GM19463 (cell line): Measurements from ENCODE around the gene SERHL2.
"Not testable (repeated sequence)": the region's sequence is repeated elsewhere in the genome, so short reads cannot be mapped to it uniquely, and the experiment has no call there.

Experiments
- ATAC-seq: cut with Tn5 transposase; IDR thresholded peaks from one replicate; pipeline ENCODE4 v1.9.1; 2021; ENCODE audit warnings: mild to moderate bottlenecking, moderate library complexity; ENCODE audit not compliant: unreplicated experiment

The SERHL2 gene

DNA sequence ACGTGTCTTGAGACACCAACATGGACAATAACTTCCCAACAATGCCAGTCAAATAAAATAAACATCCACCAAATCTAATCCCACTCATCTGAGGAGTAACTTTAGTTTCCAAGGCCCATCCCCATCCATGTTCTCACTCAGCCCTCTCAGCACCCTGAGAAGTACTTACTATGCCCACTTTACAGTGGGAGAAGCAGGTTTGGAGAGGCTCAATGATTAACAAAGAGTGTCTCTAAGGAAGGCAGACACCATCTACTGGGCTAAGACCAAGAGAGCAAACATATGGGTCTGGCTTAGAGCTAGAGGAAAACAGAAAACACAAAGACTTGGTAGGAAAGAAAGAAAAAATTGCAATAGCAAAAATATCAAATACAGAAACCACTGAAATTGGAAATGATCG, 49.7 kb downstream of the SERHL2 start:
- ATAC-seq, result no peak

DNA sequence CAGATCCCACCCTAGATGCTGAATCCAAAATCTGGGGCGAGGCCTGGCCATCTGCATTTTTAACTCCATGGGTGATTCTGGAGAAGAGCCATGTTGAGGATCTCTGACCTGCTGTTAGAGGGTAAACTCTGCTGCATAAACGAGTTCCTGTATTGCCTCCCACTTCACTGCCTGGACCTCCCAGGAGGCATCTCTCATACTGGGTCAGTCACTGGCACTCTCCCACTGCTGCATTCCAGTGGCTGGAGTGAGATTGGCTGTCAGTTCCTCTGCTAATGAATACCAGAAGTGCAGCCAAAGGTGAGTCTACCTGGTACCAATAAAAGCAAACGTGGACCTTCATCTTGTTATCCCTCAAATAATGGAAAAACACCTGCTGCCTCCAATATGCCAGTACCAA, 50.6 kb downstream of the SERHL2 start:
- ATAC-seq, result no peak

DNA sequence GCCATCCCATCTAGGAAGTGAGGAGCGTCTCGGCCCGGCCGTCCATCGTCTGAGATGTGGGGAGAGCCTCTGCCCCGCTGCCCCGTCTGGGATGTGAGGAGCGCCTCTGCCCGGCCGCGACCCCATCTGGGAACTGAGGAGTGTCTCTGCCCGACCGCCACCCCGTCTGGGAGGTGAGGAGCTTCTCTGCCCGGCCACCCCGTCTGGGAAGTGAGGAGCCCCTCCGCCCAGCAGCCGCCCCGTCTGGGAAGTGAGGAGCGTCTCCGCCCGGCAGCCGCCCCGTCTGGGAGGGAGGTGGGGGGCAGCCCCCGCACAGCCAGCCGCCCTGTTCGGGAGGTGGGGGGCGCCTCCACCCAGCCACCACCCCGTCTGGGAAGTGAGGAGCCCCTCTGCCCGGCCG, 53.9 kb downstream of the SERHL2 start:
- not testable (repeated sequence) for ATAC-seq

GRCh38 chr22:42608136-42608822, 54.5 kb downstream of the SERHL2 start:
- no peak for ATAC-seq

DNA sequence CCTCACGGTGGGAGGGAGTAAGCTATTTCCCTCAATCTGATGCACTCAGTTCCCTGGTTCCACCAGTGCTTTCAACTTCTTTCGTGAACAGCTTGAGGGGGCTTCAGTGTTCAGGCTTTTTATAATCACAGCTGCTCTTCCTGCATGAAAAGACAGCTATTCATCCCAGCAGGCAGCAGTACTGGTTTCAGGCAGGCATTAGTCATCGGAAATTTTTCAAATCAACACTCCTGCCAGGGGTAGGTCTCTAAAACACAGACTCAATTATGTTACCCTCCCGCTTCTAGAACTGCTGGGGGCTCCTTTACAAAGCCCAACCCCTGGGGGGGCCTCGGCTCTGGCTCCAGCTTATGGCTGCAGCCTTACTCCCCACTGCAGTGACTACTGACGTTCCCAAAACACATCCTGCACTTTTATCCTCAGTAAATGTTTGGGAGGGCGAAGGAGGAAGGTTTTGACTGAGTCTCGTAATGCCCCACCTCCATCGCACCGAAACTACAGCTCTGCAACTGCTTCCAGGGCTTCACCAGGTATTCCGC, 55.1 kb downstream of the SERHL2 start:
- ATAC-seq, result no peak

- no peak for ATAC-seq
These were observed 56.4 kb downstream of the SERHL2 start for GRCh38 chr22:42610186-42610585.

DNA sequence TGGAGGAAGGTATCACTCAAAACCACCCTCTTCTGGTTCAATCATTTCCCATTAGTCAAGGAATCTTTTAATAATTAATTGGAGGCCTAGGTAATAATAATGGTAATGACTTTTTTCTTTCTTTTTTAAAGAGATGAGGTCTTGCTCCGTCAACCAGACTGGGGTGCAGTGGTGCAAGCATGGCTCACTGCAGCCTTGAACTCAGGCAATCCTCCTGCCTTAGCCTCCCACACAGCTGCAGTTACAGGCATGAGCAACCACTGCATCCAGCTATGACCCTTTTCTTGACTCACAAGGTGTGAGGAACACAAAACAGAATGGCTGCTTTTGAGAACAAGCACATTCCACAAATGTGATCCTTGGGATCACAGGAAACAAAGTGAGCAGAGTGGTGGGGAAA, 57.3 kb downstream of the SERHL2 start:
- no peak for ATAC-seq

- ATAC-seq, result no peak
These were observed 58.6 kb downstream of the SERHL2 start for GRCh38 chr22:42612336-42612735.

- ATAC-seq, result no peak
These were observed 60.1 kb downstream of the SERHL2 start for GRCh38 chr22:42613872-42614301.

DNA sequence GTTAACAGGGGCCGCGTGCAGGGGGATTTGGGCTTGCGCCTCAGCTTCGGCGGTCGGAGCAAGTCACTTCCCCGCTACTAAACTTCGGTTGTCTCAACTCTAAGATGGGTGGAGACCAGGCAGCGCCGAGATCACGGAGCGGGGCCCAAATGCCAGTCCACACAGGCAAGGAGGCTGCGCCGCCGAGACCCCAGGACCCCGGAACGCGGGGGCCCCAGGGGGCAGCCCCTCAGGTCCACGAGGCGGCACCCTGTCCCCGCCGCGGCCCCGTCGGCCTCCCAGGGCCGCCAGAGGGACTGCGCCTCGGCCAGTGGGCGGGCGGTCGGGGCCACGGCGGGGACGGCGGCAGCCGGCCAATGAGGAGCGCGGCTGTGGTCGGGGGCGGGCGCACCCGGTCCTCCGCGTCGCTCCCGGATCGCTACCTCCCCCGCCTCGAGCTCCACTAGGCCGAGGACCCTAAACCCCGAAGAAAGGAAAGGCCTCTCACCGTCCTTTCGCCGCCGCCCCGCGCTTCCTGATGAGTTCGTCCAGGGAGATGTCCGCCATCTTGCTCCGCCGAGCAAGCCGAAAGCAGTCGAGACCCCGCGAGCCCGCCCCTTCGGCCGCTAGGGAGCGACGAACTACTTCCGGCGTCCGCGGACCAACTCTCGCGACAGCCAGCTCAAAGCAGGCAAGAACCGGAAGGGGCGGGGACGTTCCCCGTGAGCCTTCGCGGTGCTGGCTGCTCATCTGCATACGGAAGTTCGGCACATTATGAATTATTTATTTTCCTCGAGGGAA, 60.7 kb downstream of the SERHL2 start, which contains the start of gene POLDIP3:
TSS of gene POLDIP3 (minus strand) at position 572 of the 780 bp plus-strand sequence. CDS start at position 546, 26 bp downstream.
- ATAC-seq, result peak; percentile 65

DNA sequence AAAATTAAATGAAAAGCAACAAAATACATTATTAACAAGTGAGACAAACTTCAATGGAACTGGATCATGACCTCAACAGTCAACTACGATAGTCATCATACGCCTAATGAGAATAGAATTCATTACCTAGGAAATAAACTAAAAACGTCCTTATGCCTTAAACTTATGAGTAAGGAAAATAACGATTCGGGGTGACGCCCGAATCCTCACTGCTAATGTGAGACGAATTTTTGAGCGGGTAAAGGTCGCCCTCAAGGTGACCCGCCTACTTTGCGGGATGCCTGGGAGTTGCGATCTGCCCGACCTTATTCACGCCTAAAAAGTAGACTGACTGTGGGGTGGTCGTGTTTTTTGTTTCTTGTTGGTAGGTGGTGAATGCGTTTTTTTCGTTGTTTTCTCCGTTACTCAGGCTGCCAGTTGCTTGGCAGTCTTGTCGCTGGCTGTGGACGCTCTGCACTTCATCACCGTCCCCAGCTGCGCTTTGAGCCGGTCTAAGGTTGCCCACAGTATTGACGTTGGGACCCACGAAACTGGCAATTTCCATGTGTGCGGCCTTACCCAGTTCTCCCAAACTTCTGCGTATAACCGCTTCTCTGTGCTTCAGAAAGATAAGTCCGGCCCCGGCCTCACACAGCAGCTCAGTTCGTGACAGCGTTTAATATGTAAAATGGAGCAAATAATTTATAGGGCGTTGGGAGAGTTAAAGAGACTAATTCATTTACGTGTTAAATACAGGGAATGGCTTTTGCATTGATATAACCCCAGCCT, 61.5 kb downstream of the SERHL2 start:
- peak; percentile 61 for ATAC-seq

GRCh38 chr22:42615860-42616175, 62.1 kb downstream of the SERHL2 start:
- not testable (repeated sequence) for ATAC-seq

DNA sequence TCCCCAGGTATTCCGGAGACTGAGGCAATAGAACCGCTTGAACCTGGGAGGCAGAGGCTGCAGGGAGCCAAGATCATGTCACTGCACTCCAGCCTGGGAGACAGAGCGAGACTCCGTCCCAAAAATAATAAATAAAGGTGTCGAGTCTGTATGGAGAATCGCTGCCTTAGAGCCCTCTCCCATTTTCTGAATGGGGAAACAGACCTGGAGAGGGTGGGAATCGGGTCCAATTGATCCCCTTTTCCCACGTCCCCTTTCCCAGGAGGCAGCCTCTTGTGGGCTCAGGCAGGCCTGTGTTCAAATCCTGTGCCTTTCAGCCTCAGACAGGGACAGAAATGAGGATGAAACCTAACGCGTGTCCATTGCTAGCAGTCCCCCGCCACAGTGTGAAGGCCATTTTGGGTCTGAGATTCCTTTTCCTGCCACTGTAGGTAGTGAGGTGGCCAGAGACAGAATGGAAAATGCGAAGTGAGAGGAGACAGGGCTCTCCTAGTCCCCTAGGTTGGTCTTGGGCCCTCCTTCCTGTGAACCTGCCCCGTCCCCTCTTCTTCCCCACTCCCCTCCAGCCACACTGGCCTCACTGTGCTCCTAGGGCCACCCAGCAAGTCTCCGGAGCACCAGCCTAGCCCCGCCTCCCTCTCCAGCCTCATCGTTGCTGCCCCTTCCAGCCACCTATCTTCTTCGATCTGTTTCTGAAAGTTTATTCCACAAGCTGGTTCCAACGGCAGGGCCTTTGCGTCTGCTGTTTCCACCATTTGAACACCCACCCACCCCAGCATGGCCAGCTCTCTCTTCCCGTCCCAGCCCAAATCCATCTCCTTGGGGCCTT, 63.6 kb downstream of the SERHL2 start:
- no peak for ATAC-seq

GRCh38 chr22:42619261-42620063, 65.7 kb downstream of the SERHL2 start:
- no peak for ATAC-seq

DNA sequence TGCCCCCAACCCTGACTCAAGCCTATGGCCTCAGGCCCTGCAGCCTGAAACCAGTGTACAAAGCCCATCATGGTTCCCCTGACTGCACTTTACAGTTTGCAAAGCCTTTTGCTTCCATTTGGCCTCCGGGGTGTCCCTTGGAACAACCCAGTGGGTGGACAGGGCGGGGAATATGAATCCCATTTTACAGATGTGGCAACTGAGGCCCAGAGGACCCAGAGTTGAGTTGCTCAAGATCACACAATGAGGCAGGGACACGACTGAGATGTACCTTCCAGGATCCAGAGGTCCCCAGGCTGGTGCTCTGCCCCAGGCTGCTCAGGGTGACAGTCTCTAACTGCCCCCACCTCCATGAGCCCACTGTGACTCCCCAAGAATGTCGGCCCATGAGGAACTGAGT, 66.3 kb downstream of the SERHL2 start:
- ATAC-seq, result no peak

GRCh38 chr22:42621505-42622002, 67.8 kb downstream of the SERHL2 start:
- peak; percentile 53 for ATAC-seq

DNA sequence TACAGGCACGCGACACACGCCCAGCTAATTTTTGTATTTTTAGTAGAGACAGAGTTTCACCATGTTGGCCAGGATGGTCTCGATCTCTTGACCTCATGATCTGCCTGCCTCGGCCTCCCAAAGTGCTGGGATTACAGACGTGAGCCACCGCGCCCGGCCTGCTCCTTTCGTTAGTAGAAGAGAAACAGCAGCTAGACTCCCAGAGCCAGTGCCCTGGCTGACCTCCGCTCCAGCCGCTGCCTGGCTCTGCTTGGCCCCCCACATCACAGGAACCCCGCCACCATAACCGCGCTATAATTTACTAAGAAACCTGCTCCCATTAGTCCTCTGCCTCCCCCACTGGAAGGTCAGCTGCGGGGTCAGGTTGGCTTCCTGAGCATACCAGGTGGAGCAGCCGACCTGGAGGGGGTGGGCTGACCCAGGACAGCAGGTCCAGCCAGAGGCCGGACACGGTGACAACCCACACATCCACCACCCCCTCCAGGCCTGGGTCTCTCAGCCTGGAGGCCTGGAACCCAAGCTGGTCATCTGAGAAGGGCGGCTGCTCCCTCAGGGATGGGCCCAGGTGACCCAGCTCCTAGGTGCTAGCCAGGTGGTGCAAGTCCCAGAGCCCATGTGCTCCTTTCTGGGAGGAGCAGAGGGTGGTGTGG, 68.4 kb downstream of the SERHL2 start:
- ATAC-seq, result no peak

DNA sequence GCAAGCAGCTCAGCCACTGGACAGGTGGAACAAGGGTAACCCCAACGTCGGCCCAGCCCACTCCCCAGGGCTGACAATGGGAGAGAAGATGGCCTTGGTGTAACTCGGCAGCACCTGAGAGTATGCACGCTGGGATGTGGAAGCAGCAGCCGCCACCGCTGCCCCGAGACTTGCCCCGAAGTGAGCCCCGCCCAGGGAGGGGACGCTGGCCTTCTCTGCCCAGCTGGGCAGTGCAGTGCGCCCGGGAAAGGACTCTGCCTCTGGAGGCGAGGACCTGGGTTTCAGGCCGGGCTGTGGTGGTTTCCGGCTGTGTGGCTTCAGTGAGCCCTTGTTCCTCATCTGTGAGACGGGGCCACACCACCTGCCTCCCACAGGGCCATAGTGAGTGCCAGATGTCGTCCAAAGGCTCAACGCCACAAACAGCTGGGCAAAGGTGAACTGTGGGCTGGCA, 69.6 kb downstream of the SERHL2 start:
- no peak for ATAC-seq
